NCI-H345 (cell line): Measurements from ENCODE around the gene CDH22.

Source experiments
- DNase-seq: peaks from one replicate; lab custom pipeline; 2025; lab: John Stamatoyannopoulos, UW

The CDH22 gene

GRCh38 chr20:46324379-46324778 is 16.1 kb upstream of the CDH22 start:
- DNase-seq = no peak

- peak; percentile 10 for DNase-seq
These were observed 15.3 kb upstream of the CDH22 start for GRCh38 chr20:46323557-46323956.

GRCh38 chr20:46322641-46323040 is 14.3 kb upstream of the CDH22 start:
- DNase-seq = no peak

GRCh38 chr20:46317685-46318177 is 9.4 kb upstream of the CDH22 start:
- no peak for DNase-seq

GRCh38 chr20:46316984-46317684 is 8.8 kb upstream of the CDH22 start:
- DNase-seq = peak; percentile 9

- DNase-seq = no peak
These were observed 7.0 kb upstream of the CDH22 start for GRCh38 chr20:46315311-46315710.

GRCh38 chr20:46312945-46313861 is 4.9 kb upstream of the CDH22 start:
- DNase-seq = no peak

- peak; percentile 17 for DNase-seq
These were observed 4.0 kb upstream of the CDH22 start for GRCh38 chr20:46312075-46312944.

GRCh38 chr20:46311719-46312074 is 3.4 kb upstream of the CDH22 start:
- DNase-seq = no peak

- peak; percentile 18 for DNase-seq
These were observed 2.8 kb upstream of the CDH22 start for GRCh38 chr20:46311039-46311650.

GRCh38 chr20:46309945-46310344 is 1.6 kb upstream of the CDH22 start:
- DNase-seq = no peak

GRCh38 chr20:46307999-46308257 is 370 bp downstream of the CDH22 start:
- no peak for DNase-seq

GRCh38 chr20:46307139-46307998 is 929 bp downstream of the CDH22 start:
- peak; percentile 81 for DNase-seq

GRCh38 chr20:46306743-46307138 is 1.6 kb downstream of the CDH22 start:
- DNase-seq = no peak

GRCh38 chr20:46305973-46306360 is 2.3 kb downstream of the CDH22 start:
- no peak for DNase-seq

- DNase-seq = no peak
These were observed 2.8 kb downstream of the CDH22 start for GRCh38 chr20:46305331-46305972.

GRCh38 chr20:46304852-46305251 is 3.4 kb downstream of the CDH22 start:
- no peak for DNase-seq

GRCh38 chr20:46304361-46304760 is 3.9 kb downstream of the CDH22 start:
- DNase-seq = no peak

GRCh38 chr20:46303176-46303956 is 4.9 kb downstream of the CDH22 start:
- DNase-seq = peak; percentile 15

GRCh38 chr20:46302106-46302505 is 6.2 kb downstream of the CDH22 start:
- DNase-seq = no peak
